K562 (cell line): ENCODE measurements around the gene RXRA. TPM values are rescaled to one million over a fixed set of nuclear protein-coding genes. Genes with fewer than 3 reads are reported as not detected.

Experiments
- ATAC-seq: fragments of 200-7000 bp; cut with Tn5 transposase; 3 replicates; pipeline ENCODE4 v1.9.1; 2020; ENCODE audit warnings: moderate library complexity
- BruUV-seq: library from RNA; stranded (reverse); fragments of 400-500 nt; replicated peaks from 2 replicates; lab custom pipeline; 2021; lab: Mats Ljungman, UMichigan
- CTCF ChIA-PET: fragments of 300-600 bp; formaldehyde crosslinking; extraction: SDS; loops from one replicate; lab custom pipeline; 2021; ENCODE audit warnings: low intra/inter-chr PET ratio; lab: Yijun Ruan, JAX
- POLR2A ChIA-PET: fragments of 300-600, 350-650 bp; sonication (Branson Sonifier 250); formaldehyde crosslinking; extraction: SDS; loops from one replicate; lab custom pipeline; 2021; ENCODE audit warnings: antibody characterized with exemption, inconsistent platforms; lab: Yijun Ruan, JAX
- DNase-seq, 4 experiments: peaks; one replicate each; pipeline versions ENCODE4 v3.0.0 to v3.0.0-alpha.2; 2011 to 2018; ENCODE audit warnings: low spot score in 3 of 4, mixed read lengths in 3 of 4; ENCODE audit errors: extremely low read depth in 1 of 4
- FAIRE-seq: peaks from 2 replicates; lab custom pipeline; 2011; peaks lifted over from hg19 to GRCh38; lab: Jason Lieb, UNC
- H2AFZ ChIP-seq: 2 replicates; pipeline ENCODE4 v1.6.0; 2011; ENCODE audit warnings: low read depth, low read length, control low read depth, inconsistent platforms
- H3K27ac ChIP-seq: fragments of 200-600 bp; 3 replicates; pipeline ENCODE4 v1.8.0; 2011; ENCODE audit warnings: low read depth, mild to moderate bottlenecking, control low read depth, inconsistent platforms, low read length, moderate library complexity, mixed read lengths; ENCODE audit errors: extremely low read depth
- H3K27me3 ChIP-seq, 2 experiments: fragments of 300-600 bp in 1 of 2; 2 replicates in 1 of 2; 3 replicates in 1 of 2; pipeline versions ENCODE4 v1.6.0 to v1.8.0; 2011; ENCODE audit warnings: inconsistent platforms in 2 of 2, low read length in 2 of 2, mild to moderate bottlenecking in 1 of 2, mixed read lengths in 1 of 2, moderate library complexity in 1 of 2; ENCODE audit not compliant: control insufficient read depth in 2 of 2, insufficient read depth in 2 of 2
- H3K36me3 ChIP-seq: fragments of 300-600 bp; 3 replicates; pipeline ENCODE4 v1.8.0; 2011; ENCODE audit warnings: mild to moderate bottlenecking, low read length, inconsistent platforms; ENCODE audit not compliant: control insufficient read depth, insufficient read depth
- H3K4me1 ChIP-seq, 2 experiments: fragments of 200-600 bp in 1 of 2; replicated peaks in 1 of 2; 2 replicates in 1 of 2; 3 replicates in 1 of 2; pipeline versions ENCODE4 v1.5.1 to v1.8.0; 2011; ENCODE audit warnings: inconsistent platforms in 2 of 2, low read length in 2 of 2, mild to moderate bottlenecking in 1 of 2, mixed read lengths in 1 of 2, moderate library complexity in 1 of 2; ENCODE audit not compliant: control insufficient read depth in 2 of 2, insufficient read depth in 2 of 2
- H3K4me2 ChIP-seq: 2 replicates; pipeline ENCODE4 v1.6.1; 2011; ENCODE audit warnings: low read length, control low read depth, inconsistent platforms, mixed read lengths; ENCODE audit not compliant: insufficient read depth
- H3K4me3 ChIP-seq: fragments of 200-600 bp; sonication (generic), shearing (Covaris generic); 2 replicates; pipeline ENCODE4 v1.5.1; 2016; ENCODE audit warnings: control low read depth, inconsistent platforms
- H3K79me2 ChIP-seq: fragments of 200-600 bp; 3 replicates; pipeline ENCODE4 v1.8.0; 2011; ENCODE audit warnings: low read length, inconsistent platforms; ENCODE audit not compliant: control insufficient read depth, insufficient read depth
- H3K9ac ChIP-seq, 2 experiments: 2 replicates each; pipeline versions ENCODE4 v1.6.0 to v1.6.1; 2011; ENCODE audit warnings: low read depth in 2 of 2, low read length in 2 of 2, control low read depth in 1 of 2, inconsistent platforms in 1 of 2, mild to moderate bottlenecking in 1 of 2, mixed read lengths in 1 of 2; ENCODE audit not compliant: insufficient read depth in 1 of 2
- H3K9me1 ChIP-seq: one replicate; pipeline ENCODE4 v1.6.0; 2011; ENCODE audit warnings: inconsistent platforms, mild to moderate bottlenecking, low read length, moderate library complexity; ENCODE audit not compliant: control insufficient read depth, insufficient read depth
- H3K9me3 ChIP-seq: replicated peaks from 2 replicates; pipeline ENCODE4 v1.5.1; 2011; ENCODE audit warnings: low read depth, low read length, inconsistent platforms; ENCODE audit not compliant: control insufficient read depth, insufficient read depth
- H4K20me1 ChIP-seq: replicated peaks from 2 replicates; pipeline ENCODE4 v1.6.1; 2011; ENCODE audit warnings: low read length, inconsistent platforms, mixed read lengths; ENCODE audit not compliant: control insufficient read depth, insufficient read depth
- ETS2 ChIP-seq: IDR thresholded peaks from 2 replicates; pipeline ENCODE4 v1.6.1; 2016; ENCODE audit warnings: borderline replicate concordance, missing genetic modification characterization, mild to moderate bottlenecking, moderate library complexity, missing compliant biosample characterization; ENCODE audit not compliant: poor library complexity, severe bottlenecking
- HNRNPLL ChIP-seq: fragments of 200-400 bp; formaldehyde crosslinking; IDR thresholded peaks from 2 replicates; pipeline ENCODE4 v1.6.1; 2017; ENCODE audit warnings: low read length, low read depth, mild to moderate bottlenecking; ENCODE audit not compliant: poor library complexity, severe bottlenecking
- NEUROD1 ChIP-seq: fragments of 150-350 bp; IDR thresholded peaks from 2 replicates; pipeline ENCODE4 v1.6.1; 2014; ENCODE audit warnings: borderline replicate concordance, low read length, low read depth; ENCODE audit not compliant: partially characterized antibody
- RFX5 ChIP-seq: IDR thresholded peaks from 2 replicates; pipeline ENCODE4 v1.6.1; 2011; ENCODE audit warnings: low read depth, mild to moderate bottlenecking, improper control_type of control experiment, low read length
- ZBTB49 ChIP-seq: sonication (generic); formaldehyde crosslinking; IDR thresholded peaks from 2 replicates; pipeline ENCODE4 v1.8.0; 2022; ENCODE audit warnings: missing genetic modification reagents, mild to moderate bottlenecking, borderline replicate concordance
- ZKSCAN3 ChIP-seq: fragments of 250-450 bp; sonication (Bioruptor Pico); IDR thresholded peaks from 2 replicates; pipeline ENCODE4 v1.4.0; 2020
- ZNF444 ChIP-seq: fragments of 250-450 bp; sonication (Bioruptor Pico); IDR thresholded peaks from 2 replicates; pipeline ENCODE4 v1.4.0; 2020; ENCODE audit warnings: mild to moderate bottlenecking, moderate library complexity
- ZNF780A ChIP-seq: fragments of 250-450 bp; sonication (Bioruptor Pico); IDR thresholded peaks from 2 replicates; pipeline ENCODE4 v1.5.0; 2021; ENCODE audit warnings: mild to moderate bottlenecking
- WGBS: fragments of 100-300 bp; shearing (Covaris generic); methylation state at CpG from one replicate; pipeline ENCODE4 v1.1.6; 2016; ENCODE audit warnings: low coverage, mixed read lengths; ENCODE audit not compliant: insufficient coverage; ENCODE audit errors: missing lambda C conversion rate; 5-methylcytosine and 5-hydroxymethylcytosine counted together
- in situ Hi-C: fragments of 300-500 bp; cut with MboI; formaldehyde crosslinking; loops from 4 replicates; pipeline ENCODE4 v1.15.0; 2018; ENCODE audit warnings: inconsistent platforms, mixed read lengths
- intact Hi-C: fragments of 100-400 bp; cut with micrococcal nuclease; formaldehyde crosslinking; loops from 2 replicates; pipeline ENCODE4 v1.14.2; 2022
- polyA plus RNA-seq, 8 experiments: library from polyadenylated mRNA; depleted of rRNA in 4 of 8; stranded (reverse) in 5 of 8; unstranded in 3 of 8; fragments of >200 nt; fragmentation: Nextera tagmentation in 2 of 8; fragmentation: Illumina TruSeq in 1 of 8; extraction: Ambion mirVana in 2 of 8; extraction: Trizol in 1 of 8; gene quantifications; 2 replicates each; pipeline versions ENCODE4 v1.2.1 to v1.2.3, GENCODE V29; 2011 to 2014; ENCODE audit warnings: inconsistent platforms in 1 of 8, missing spikeins in 1 of 8
- total RNA-seq, 7 experiments: library from RNA; depleted of rRNA in 6 of 7; stranded (reverse); fragments of >200 nt in 6 of 7; fragmentation: Illumina TruSeq in 2 of 7; extraction: Trizol in 2 of 7; gene quantifications; 2 replicates each; pipeline versions ENCODE4 v1.2.1 to v1.2.3, GENCODE V29; 2011 to 2021; ENCODE audit warnings: low replicate concordance in 1 of 7

Gene RXRA
- total and polyA plus RNA-seq, 9 of the 15 experiments (the other 6 are each of a cell fraction or from before 2014, with no cell fraction given): 0.35 to 23.6 (median 4.6) TPM

GRCh38 chr9:134317790-134318414 is 8.4 kb upstream of the RXRA start:
- in situ Hi-C loops (no loop called here), intact Hi-C loops (no loop called here)
- H3K9me3 ChIP-seq: no peaks in the 10 kb centered on the region
- CTCF ChIA-PET: no interaction called here
- peaks cover 9% of the 10 kb centered on the region; the same call in 1 of the 2 replicates for H4K20me1 ChIP-seq
- H3K27ac ChIP-seq: no peak overlapping the region
- no peaks in the 10 kb centered on the region for H3K36me3 ChIP-seq
- no peak overlapping the region for H3K4me3 ChIP-seq
- ATAC-seq (no peak), DNase-seq (peak in 1 of 4 experiments; percentile 39), FAIRE-seq (no peak)
- no peaks in the 10 kb centered on the region for H3K9me1 ChIP-seq
- no TSS peak for BruUV-seq
- WGBS: 16% methylated on average over 3 of the region's 4 CpGs
- H3K27me3 ChIP-seq: peaks cover 13 to 36% of the 10 kb centered on the region in 2 experiments; a peak in 4 of 5 replicates
- no peak overlapping the region for H3K4me2 ChIP-seq
- no peaks in the 10 kb centered on the region for H3K79me2 ChIP-seq
- TF ChIP-seq HNRNPLL: no peak
- TF ChIP-seq ZNF780A: no peak
- TF ChIP-seq ZKSCAN3 (CRISPR knock-in tag): no peak
- TF ChIP-seq NEUROD1: no peak
- TF ChIP-seq ZNF444: no peak
- TF ChIP-seq RFX5: no peak
- no peak for TF ChIP-seq ETS2 (tag)
- no peak for TF ChIP-seq ZBTB49 (CRISPR knock-in tag)
- POLR2A ChIA-PET: interaction anchor here (1.0 kb wide), 1 partner anchor 11 kb away, joined by 7 read pairs; no protein-coding TSS in a partner anchor
- H3K4me1 ChIP-seq: peaks cover 4 to 57% of the 10 kb centered on the region in 2 experiments; a peak in 4 of 5 replicates
- peak overlapping the region in 1 of 2 experiments; percentile 36; a peak in 1 of 4 replicates for H3K9ac ChIP-seq
- H2AFZ ChIP-seq: no peak overlapping the region
